Heart left ventricle (tissue), 16 donors: ENCODE results near the gene VWA8. TPM values are rescaled to one million over a fixed set of nuclear protein-coding genes. Genes with fewer than 3 reads are reported as not detected.
A peak's percentile ranks its signal among the peaks of the same experiment; 100 is the strongest.

Experiments used
- ATAC-seq, 4 donors: fragments of 200-7000 bp; cut with Tn5 transposase; one replicate each; pipeline ENCODE4 v1.9.1; 2020 to 2022; ENCODE audit warnings: moderate library complexity in 4 of 4, mild to moderate bottlenecking in 3 of 4, moderate number of reproducible peaks in 1 of 4
- DNase-seq, 5 donors: peaks; one replicate each; pipeline ENCODE4 v3.0.0-alpha.2; 2020
- H3K27ac ChIP-seq, 12 donors: fragments of 200-600 bp; sonication (generic) in 4 of 12; one replicate each; pipeline versions ENCODE4 v1.5.0 to v1.8.0; 2016 to 2022; ENCODE audit warnings: mild to moderate bottlenecking in 2 of 12
- H3K27me3 ChIP-seq, 9 donors: fragments of 200-600 bp; sonication (generic) in 2 of 9; one replicate each; pipeline versions ENCODE4 v1.5.1 to v1.8.0; 2016 to 2022; ENCODE audit warnings: mild to moderate bottlenecking in 3 of 9
- H3K36me3 ChIP-seq, 9 donors: fragments of 200-600 bp; sonication (generic) in 2 of 9; one replicate each; pipeline versions ENCODE4 v1.5.0 to v1.8.0; 2018 to 2022; ENCODE audit warnings: mild to moderate bottlenecking in 2 of 9
- H3K4me1 ChIP-seq, 12 donors: fragments of 200-600 bp; sonication (generic) in 4 of 12; one replicate each; pipeline versions ENCODE4 v1.5.0 to v1.8.0; 2016 to 2022; ENCODE audit warnings: mild to moderate bottlenecking in 3 of 12
- H3K4me3 ChIP-seq, 12 donors: fragments of 200-600 bp; sonication (generic) in 4 of 12; one replicate each; pipeline versions ENCODE4 v1.5.0 to v1.8.0; 2017 to 2022; ENCODE audit warnings: mild to moderate bottlenecking in 9 of 12, moderate library complexity in 4 of 12
- H3K9me3 ChIP-seq, 12 donors: fragments of 200-600 bp; sonication (generic) in 4 of 12; one replicate each; pipeline versions ENCODE4 v1.5.0 to v1.8.0; 2016 to 2022; ENCODE audit warnings: mild to moderate bottlenecking in 1 of 12
- POLR2A ChIP-seq, 2 donors: fragments of 450-650 bp; IDR thresholded peaks; one replicate each; pipeline ENCODE4 v1.6.1; 2017; ENCODE audit warnings: antibody characterized with exemption in 2 of 2, mild to moderate bottlenecking in 2 of 2, moderate library complexity in 2 of 2
- WGBS, 4 donors: extraction: QIAGEN DNeasy Blood & Tissue Kit in 2 of 4; methylation state at CpG; one replicate each; pipeline versions ENCODE4 v1.1.5 to v1.1.7; 2013 to 2018; 5-methylcytosine and 5-hydroxymethylcytosine counted together
- intact Hi-C, 10 donors: fragments of 100-400 bp; cut with DNase I; formaldehyde crosslinking; loops; one replicate each; pipeline versions ENCODE4 v1.11.1 to v1.14.2; 2022
- long read RNA-seq, 3 donors: library from polyadenylated mRNA; unstranded; transcript quantifications; one replicate each; pipeline ENCODE4 v2.0.0, GENCODE V29; 2020 to 2021
- polyA plus RNA-seq, 2 donors: library from polyadenylated mRNA; stranded (reverse); fragments of 200-250 nt; gene quantifications; one replicate each; pipeline ENCODE4 v1.2.3, GENCODE V29; 2013
- total RNA-seq, 9 donors: library from RNA; depleted of rRNA in 2 of 9; stranded (reverse); fragments of >200 nt in 2 of 9; fragmentation: NEBNext Ultra II Directional in 3 of 9; extraction: Animal tissue kit (Norgen Biotek cat#: 25700) in 3 of 9; gene quantifications; one replicate each; pipeline versions ENCODE4 v1.1.0 to v1.2.4, GENCODE V29; 2016 to 2023
- TF ChIP-seq, protein P1 (sequence below), 12 donors: fragments of 200-600 bp; sonication (generic) in 4 of 12; IDR thresholded peaks; one replicate each; pipeline versions ENCODE4 v1.5.0 to v1.8.0; 2018 to 2022; ENCODE audit warnings: antibody characterized with exemption in 12 of 12, mild to moderate bottlenecking in 5 of 12
- donor health status: ischemic (EF 13 %, LVEDD 7.1; RV severe dilation, severe dysfunction).
- donor health status: healthy with polysubstance abuse.
- donor health status: DM: no; HTN: yes; CAD: no.
- donor health status: DM: no; HTN: no; CAD: no.
- donor health status: ischemic (EF 25% LVEDD 6.9; RV normal size, moderate dysfunction).
- donor health status: ischemic (EF 25% LVEDD 5.7; RV mildly dilated, moderate dysfunction).
- donor health status: healthy.
- donor health status: DM: yes; HTN: yes; CAD: no.
- donor health status: ischemic (EF 35%, LVEDD 5.7; RV mildly dilated, moderate dysfunction).
- donor health status: nonischemic (EF 11% LVEDD 7.7; RV severe dilation, severe dysfunction).
- donor health status: DM: yes; HTN: yes; CAD: no.
- donor health status: PGD.
- donor health status: ischemic (EF 29% LVEDD 5.4; RV normal size, mild dysfunction).
- donor health status: nonischemic (EF 23%, LVEDD 6.1; RV moderate dilation, normal function).

The VWA8 gene
- total RNA-seq (10 to 100 TPM; 33.4 to 64.1 (median 50.9) TPM), polyA plus RNA-seq (10 to 100 TPM; 12.1 to 16.7 TPM)
- long read RNA-seq, donor 1, partial matches to known transcripts: 8 of 17 reads
- long read RNA-seq, donor 1, other reads (novel, unspliced or antisense): 7 of 17 reads
- long read RNA-seq, donor 2, full-length matches to known transcripts: 5 of 24 reads
- long read RNA-seq, donor 2, partial matches to known transcripts: 10 of 24 reads
- long read RNA-seq, donor 2, other reads (novel, unspliced or antisense): 9 of 24 reads
- long read RNA-seq, donor 3, partial matches to known transcripts: 11 of 21 reads
- long read RNA-seq, donor 3, other reads (novel, unspliced or antisense): 9 of 21 reads

DNA sequence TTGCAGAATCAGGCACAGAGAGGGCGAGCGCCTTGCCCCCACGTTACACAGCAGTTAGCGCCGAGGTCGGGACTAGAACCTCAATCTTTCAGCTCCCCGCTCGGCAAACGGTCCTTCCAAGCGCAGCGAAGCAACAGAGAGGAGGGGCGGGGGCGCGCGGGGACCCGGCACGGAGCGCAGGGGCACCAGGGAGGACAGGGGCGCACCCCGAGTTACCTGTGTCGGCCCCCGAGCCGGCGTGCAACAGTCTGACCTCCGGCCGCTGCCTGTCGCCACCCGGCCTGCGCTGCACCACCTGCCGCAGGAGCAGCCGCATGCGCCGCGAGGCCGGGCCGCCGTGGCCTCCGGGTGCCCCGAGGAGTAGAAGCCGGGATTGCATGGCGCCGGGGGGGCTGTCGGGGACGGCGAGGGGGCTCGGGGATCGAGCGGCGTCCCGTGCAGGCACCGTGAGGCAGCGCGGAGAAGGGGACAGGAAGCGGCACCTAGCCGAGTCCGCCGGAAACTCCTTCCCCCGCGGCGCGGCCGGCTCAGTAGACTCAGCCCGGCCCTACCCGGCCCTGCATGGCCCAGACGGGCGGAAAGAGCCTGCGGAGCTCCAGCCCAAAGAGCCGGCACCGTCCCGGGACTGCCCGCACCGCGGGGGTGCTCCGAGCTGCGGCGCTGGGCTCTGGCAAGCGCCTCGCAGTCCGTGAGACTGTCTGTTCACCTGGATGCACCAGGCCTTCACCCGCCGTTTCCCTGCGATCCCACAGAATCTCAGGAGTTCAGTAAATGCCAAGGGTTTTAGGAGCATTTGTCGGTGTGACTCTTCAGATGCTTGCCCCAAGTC lies at the start of gene VWA8:
VWA8 (minus strand) TSS at position 473 of the 829 bp plus-strand sequence; CDS start at position 379, 94 bp downstream.
- peak; percentile 75 to 97 (median 97) for ATAC-seq
- WGBS, 4 donors: 0 to 1% (median 0%) methylated on average over 12 to 83 of the region's 83 CpGs
- intact Hi-C loops: loop anchor here in 4 of 10 donors (1.0 to 10.0 kb wide), 7 partner anchors 44 to 296 kb away; partner anchors contain the start of gene DGKH (in 2 of the 4)

DNA sequence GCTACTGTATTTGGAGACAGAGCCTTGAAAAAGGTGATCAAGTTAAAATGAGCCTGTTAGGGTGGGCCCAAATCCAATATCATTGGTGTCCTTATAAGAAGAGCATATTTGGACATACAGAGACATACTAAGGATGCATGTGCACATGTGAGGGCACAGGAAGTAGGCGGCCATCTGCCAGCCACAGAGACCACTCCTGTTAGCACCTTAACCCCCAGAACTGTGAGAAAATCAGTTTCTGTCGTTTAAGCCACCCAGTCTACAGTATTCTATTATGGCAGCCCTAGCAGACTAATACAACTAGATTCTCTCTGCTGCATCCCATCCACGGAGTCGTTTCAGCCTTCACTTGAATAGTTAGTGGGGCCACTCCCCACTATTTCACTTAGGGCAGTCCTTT lies 48.1 kb upstream of the VWA8 start:
- no peaks in the 10 kb centered on the region for H3K36me3 ChIP-seq
- 92 to 98% (median 95%) methylated on average over 4 of the region's 4 CpGs for WGBS, 4 donors
- intact Hi-C loops: no loop called here
- TF ChIP-seq, protein P1, sequence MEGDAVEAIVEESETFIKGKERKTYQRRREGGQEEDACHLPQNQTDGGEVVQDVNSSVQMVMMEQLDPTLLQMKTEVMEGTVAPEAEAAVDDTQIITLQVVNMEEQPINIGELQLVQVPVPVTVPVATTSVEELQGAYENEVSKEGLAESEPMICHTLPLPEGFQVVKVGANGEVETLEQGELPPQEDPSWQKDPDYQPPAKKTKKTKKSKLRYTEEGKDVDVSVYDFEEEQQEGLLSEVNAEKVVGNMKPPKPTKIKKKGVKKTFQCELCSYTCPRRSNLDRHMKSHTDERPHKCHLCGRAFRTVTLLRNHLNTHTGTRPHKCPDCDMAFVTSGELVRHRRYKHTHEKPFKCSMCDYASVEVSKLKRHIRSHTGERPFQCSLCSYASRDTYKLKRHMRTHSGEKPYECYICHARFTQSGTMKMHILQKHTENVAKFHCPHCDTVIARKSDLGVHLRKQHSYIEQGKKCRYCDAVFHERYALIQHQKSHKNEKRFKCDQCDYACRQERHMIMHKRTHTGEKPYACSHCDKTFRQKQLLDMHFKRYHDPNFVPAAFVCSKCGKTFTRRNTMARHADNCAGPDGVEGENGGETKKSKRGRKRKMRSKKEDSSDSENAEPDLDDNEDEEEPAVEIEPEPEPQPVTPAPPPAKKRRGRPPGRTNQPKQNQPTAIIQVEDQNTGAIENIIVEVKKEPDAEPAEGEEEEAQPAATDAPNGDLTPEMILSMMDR (IDR thresholded peaks at IDR 0.05): no peak
- TF ChIP-seq POLR2A (IDR thresholded peaks at IDR 0.05): no peak
- peaks cover 0 to 13% (median 6%) of the 10 kb centered on the region in 12 donors for H3K4me1 ChIP-seq
- H3K27ac ChIP-seq: no peak overlapping the region
- ATAC-seq (no peak), DNase-seq (no peak)
- H3K4me3 ChIP-seq: no peak overlapping the region
- no peaks in the 10 kb centered on the region for H3K9me3 ChIP-seq
- no peaks in the 10 kb centered on the region for H3K27me3 ChIP-seq

More for the DNA sequence above, at the start of gene VWA8:
- Histone ChIP-seq H3K27me3 (no peaks in the 10 kb centered on the region), H3K27ac (peak within 1 kb of the TSS; percentile 75 to 95 (median 90)), H3K4me1 (peaks cover 0 to 38% (median 10%) of the 10 kb centered on the region in 12 donors), H3K4me3 (peak within 1 kb of the TSS; percentile 53 to 95 (median 84)), H3K36me3 (no peaks in the 10 kb centered on the region), H3K9me3 (no peaks in the 10 kb centered on the region)
- peak; percentile 84 to 92 (median 87) for DNase-seq
- peak in 1 of 2 donors; percentile 20 for TF ChIP-seq POLR2A (IDR thresholded peaks at IDR 0.05)
- TF ChIP-seq, protein P1 (IDR thresholded peaks at IDR 0.05): peak in 1 of 12 donors; percentile 19

DNA sequence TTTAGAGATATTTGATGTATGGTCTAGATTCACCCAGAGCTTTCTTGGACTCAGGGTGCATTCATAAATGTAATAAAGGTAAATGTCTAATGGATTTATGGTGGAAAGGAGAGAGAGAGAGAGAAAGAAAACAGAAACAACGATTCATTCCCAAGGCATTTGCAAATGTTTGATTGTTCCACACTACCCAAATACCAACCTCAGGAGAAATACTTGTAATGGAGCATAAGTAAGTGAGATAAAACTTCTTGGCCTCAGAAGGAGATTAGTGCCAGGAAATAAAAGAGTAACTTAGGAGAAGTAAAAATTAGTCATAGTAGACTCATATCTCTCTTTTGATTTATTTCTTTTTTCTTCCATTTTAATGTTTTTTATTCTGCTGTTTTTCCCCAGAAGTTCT lies 46.9 kb upstream of the VWA8 start:
- intact Hi-C loops: no loop called here
- H3K36me3 ChIP-seq: no peaks in the 10 kb centered on the region
- H3K4me3 ChIP-seq: no peak overlapping the region
- H3K27ac ChIP-seq: no peak overlapping the region
- no peak for ATAC-seq
- TF ChIP-seq POLR2A (IDR thresholded peaks at IDR 0.05): no peak
- TF ChIP-seq, protein P1 (IDR thresholded peaks at IDR 0.05): no peak
- H3K9me3 ChIP-seq: no peaks in the 10 kb centered on the region
- no peak for DNase-seq
- 76 to 80% (median 77%) methylated on average over 1 of the region's 1 CpG for WGBS, 4 donors
- no peaks in the 10 kb centered on the region for H3K27me3 ChIP-seq
- peaks cover 0 to 13% (median 6%) of the 10 kb centered on the region in 12 donors for H3K4me1 ChIP-seq

DNA sequence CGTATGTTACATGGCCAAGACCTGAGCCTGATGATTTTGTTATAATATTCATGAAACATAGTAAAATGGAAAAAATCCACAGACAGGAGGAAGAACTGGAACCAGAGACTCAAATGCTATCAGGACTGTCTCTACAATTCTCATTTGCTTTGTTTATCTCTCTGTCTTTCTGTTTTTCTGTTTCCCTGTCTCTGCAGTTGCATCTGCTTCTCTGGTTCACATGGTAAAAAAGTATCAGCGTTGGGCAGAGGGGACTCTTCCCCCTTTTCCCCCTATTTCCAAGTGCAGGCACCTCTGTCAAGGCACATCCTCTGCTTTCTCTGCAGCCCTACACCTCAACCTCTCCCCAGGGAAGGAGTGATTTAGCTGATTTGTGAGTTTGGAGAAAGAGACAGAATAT lies 41.2 kb upstream of the VWA8 start:
- peaks cover 0 to 5% (median 0%) of the 10 kb centered on the region in 12 donors for H3K4me1 ChIP-seq
- TF ChIP-seq POLR2A (IDR thresholded peaks at IDR 0.05): no peak
- TF ChIP-seq, protein P1 (IDR thresholded peaks at IDR 0.05): no peak
- H3K27me3 ChIP-seq: no peaks in the 10 kb centered on the region
- no peak overlapping the region for H3K27ac ChIP-seq
- H3K9me3 ChIP-seq: no peaks in the 10 kb centered on the region
- intact Hi-C loops: no loop called here
- DNase-seq: no peak
- no peak overlapping the region for H3K4me3 ChIP-seq
- 82 to 83% (median 82%) methylated on average over 2 of the region's 2 CpGs for WGBS, 4 donors
- no peak for ATAC-seq
- H3K36me3 ChIP-seq: no peaks in the 10 kb centered on the region
